OCI-M1 (cell line): ENCODE results near the gene VPS33B.

Experiments used
- DNase-seq: peaks from one replicate; lab custom pipeline; 2025; lab: John Stamatoyannopoulos, UW

The VPS33B gene

DNA sequence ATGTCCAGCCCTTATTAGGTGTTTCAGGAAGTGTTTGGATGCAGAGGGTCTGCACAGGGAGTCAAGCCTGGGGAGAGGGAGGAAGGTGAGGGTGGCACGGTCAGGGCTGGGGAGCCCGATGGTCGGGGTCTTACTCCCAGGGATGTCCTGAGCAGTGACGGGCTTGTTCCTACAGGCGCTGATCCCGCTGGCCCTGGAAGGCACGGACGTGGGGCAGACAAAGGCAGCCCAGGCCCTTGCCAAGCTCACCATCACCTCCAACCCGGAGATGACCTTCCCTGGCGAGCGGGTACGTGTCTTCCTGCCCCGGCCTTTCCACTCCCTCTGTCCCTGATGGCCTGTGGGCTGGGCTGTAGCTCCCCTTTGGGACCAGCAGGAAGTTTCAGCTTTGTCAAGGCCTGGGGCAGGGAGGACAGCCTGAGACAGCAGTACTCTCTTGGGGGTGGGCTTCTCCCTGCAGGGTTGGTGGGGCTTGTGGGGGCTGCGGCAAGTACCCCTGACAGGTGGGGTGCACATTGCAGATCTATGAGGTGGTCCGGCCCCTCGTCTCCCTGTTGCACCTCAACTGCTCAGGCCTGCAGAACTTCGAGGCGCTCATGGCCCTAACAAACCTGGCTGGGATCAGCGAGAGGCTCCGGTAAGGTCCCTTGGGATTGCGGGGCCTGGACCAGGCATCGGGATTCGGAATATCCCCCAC is 72.3 kb downstream of the VPS33B start:
- DNase-seq: no peak
